Uterus (tissue), 2 donors: Measurements from ENCODE around the gene PLAAT4.

ENCODE experiments used
- POLR2A ChIP-seq, 2 donors: fragments of 450-650 bp; IDR thresholded peaks; one replicate each; pipeline ENCODE4 v1.6.1; 2016; ENCODE audit warnings: antibody characterized with exemption in 2 of 2, mild to moderate bottlenecking in 1 of 2, moderate library complexity in 1 of 2
- TF ChIP-seq, protein P1 (sequence below), 4 experiments: fragments of 200-600 bp in 2 of 4; fragments of 450-650 bp in 2 of 4; sonication (generic) in 2 of 4; IDR thresholded peaks; one replicate each; pipeline ENCODE4 v1.5.1; 2016 to 2019; ENCODE audit warnings: antibody characterized with exemption in 4 of 4, mild to moderate bottlenecking in 2 of 4, moderate library complexity in 1 of 4

DNA sequence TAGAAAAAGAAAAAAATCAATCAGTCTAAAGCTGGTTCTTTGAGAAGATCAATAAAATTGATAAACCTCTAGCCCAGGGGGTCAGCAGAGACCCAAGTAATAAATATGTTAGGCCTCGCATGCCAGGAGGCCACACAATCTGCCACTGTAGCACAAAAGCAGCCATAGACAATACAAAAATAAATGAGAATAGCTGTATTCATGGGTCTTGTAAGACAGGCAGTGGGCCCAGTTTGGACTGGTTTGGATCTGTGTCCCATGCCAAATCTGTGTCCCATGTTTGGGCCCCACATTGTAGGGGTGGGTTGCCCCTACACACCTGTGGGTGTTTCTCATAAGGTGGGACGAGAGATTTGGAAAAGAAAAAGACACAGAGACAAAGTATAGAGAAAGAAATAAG lies 6.6 kb upstream of the PLAAT4 start:
- TF ChIP-seq, protein P1, sequence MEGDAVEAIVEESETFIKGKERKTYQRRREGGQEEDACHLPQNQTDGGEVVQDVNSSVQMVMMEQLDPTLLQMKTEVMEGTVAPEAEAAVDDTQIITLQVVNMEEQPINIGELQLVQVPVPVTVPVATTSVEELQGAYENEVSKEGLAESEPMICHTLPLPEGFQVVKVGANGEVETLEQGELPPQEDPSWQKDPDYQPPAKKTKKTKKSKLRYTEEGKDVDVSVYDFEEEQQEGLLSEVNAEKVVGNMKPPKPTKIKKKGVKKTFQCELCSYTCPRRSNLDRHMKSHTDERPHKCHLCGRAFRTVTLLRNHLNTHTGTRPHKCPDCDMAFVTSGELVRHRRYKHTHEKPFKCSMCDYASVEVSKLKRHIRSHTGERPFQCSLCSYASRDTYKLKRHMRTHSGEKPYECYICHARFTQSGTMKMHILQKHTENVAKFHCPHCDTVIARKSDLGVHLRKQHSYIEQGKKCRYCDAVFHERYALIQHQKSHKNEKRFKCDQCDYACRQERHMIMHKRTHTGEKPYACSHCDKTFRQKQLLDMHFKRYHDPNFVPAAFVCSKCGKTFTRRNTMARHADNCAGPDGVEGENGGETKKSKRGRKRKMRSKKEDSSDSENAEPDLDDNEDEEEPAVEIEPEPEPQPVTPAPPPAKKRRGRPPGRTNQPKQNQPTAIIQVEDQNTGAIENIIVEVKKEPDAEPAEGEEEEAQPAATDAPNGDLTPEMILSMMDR (IDR thresholded peaks at IDR 0.05), result no peak
- TF ChIP-seq POLR2A (IDR thresholded peaks at IDR 0.05), result no peak
